Suppressor macrophage treated with lipopolysaccharide for 4 hours (primary cell): ENCODE measurements around the gene ELAVL4.

Experiments used
- DNase-seq: peaks from one replicate; pipeline ENCODE4 v3.0.0-alpha.2; 2020

The ELAVL4 gene

GRCh38 chr1:50108497-50109059 lies at the start of gene ELAVL4:
Gene ELAVL4, plus strand, starts transcription at chr1:50108920. Its CDS starts 270 bp downstream, at chr1:50109190.
- DNase-seq = no peak

DNA sequence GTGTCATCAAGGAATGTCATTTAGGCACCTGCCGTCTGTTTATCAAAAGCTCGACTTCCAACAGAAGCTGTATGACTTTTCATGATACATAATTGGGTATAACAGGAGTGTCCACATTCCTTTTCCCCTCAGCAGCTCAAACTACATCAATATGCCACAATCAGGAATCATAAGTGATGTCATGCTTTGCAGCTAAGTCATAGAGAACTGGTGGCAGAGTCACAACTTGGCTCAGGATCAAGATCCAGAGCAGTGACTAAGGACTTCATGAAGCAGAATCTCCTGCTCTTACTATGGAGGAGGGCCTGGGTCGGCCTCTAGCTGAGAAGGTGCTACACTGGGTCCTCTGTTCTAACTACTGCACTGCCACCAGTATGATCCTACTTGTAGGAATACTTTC lies 48.4 kb upstream of the ELAVL4 start:
- no peak for DNase-seq

DNA sequence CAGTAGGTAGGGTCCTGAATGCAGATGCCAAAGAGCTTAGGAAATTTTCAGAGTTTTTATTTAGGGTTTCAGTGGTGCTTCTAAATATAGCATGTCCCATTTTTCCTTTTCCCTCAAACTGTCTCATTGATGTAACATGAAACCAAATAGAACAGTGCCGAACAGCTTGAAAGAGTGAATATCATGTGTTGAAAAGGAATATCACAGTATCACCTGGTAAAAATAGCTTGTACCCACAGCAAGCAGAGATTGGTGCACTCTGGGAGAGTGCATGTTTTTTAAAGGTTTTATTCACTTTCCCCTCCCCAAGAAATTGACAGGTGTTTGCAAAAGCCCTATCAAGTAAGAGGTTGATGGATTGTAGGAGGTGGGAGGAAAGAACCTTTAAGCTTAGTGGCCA lies 41.9 kb upstream of the ELAVL4 start:
- DNase-seq = no peak

- no peak for DNase-seq
These were observed 33.8 kb upstream of the ELAVL4 start for GRCh38 chr1:50074931-50075330.

DNA sequence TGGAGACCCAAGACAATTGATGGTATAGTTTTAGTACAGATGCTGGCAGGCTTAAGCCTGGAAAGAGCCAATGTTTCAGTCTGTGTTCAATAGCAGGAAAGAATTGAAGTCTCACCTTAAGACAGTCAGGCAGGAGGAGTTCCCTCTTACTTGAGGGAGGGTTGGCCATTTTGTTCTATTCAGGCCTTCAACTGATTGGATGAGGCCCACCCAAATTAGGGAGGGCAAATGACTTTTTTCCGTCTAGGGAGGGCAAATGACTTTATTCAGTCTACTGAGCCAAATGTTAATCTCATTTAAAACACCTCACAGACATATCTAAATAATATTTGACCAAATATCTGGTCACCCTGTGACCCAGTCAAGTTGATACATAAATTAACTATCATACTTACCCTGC lies 31.4 kb upstream of the ELAVL4 start:
- DNase-seq = no peak

DNA sequence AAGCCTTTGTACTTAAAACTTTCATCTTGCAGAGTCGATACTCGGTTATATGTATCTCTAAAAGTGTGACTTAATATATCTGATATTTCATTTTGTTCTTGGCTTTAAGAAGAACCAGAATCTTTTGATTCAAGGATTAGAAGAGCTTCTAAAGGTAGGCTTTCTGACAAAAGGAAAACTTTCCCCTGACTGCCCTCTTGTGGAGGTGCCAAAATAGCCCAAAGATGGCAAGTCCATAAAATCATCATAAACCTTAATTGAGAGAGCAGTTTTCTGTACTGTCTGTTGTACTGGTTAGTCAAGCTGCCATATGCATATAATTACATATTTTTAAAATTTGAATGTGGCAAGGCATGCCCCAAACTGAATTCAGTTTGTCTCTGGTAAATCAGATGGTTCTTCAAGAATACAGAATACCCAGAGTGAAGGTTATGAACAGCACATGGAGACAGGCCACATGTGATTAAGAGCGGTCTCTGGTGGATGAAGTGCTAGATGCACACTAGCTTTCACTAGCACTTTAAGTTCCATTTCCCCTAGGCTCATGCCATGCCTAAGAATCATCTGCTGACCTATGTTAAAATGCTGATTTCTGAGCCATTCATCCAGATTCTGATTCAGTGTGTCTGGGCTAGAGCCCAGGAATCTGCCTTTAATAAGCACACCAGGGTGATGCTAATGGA lies 27.7 kb upstream of the ELAVL4 start:
- DNase-seq = peak; percentile 14

DNA sequence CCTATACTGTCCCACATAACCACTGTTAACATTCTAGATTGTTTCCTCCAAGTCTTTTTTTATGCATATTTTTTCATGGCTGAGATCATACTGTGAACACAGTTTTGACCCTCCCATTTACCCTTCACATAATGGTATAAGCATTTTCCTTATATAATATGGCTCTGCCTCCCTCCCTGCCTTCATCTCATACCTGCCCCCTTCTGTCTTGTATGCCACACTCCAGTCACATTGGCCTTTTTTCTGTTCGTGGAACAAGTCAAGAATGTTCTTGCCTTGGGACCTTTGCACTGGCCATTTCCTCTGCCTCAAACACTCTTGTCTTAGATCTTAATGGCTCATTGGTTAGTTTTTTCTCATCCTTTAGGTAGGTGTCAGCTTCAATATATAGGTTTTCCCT lies 24.3 kb upstream of the ELAVL4 start:
- no peak for DNase-seq

DNA sequence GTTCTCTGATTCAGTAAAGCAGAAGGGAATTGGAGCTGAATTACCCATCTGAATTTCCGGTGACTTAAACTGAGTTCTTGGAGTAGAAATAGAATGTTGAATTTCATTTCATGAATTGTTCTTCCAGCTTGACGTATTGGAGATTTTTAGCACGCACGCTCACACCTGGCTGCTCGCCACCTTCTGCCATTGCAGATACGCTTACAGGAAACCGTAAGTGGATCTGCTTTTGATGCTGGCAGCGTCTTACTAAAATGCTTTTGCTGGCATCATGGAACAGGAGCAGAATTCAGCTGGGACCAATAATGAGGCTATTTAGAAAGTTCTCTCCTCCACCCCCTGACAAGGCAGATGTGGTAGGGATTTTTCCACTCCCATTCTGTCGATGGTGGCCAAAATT lies 17.7 kb upstream of the ELAVL4 start:
- DNase-seq = no peak

DNA sequence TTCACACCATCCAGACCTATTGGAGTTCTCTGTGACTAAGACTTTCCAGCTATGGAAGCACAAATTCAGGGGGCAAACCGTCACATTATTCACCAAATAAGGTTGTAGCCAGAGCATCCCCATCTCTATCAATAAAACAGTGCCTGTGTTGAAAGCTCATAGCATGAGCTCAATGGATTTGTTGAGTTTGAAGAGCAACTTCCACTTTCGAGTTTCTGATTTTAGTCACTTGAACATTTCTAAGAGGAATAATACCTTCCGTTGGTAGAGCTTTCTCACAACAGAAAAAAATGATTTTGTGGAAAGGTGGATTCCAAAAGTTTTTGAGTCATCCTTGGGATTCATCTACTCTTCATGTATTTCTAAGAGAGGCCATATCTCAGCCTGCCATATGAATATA lies 13.0 kb upstream of the ELAVL4 start:
- peak; percentile 56 for DNase-seq

DNA sequence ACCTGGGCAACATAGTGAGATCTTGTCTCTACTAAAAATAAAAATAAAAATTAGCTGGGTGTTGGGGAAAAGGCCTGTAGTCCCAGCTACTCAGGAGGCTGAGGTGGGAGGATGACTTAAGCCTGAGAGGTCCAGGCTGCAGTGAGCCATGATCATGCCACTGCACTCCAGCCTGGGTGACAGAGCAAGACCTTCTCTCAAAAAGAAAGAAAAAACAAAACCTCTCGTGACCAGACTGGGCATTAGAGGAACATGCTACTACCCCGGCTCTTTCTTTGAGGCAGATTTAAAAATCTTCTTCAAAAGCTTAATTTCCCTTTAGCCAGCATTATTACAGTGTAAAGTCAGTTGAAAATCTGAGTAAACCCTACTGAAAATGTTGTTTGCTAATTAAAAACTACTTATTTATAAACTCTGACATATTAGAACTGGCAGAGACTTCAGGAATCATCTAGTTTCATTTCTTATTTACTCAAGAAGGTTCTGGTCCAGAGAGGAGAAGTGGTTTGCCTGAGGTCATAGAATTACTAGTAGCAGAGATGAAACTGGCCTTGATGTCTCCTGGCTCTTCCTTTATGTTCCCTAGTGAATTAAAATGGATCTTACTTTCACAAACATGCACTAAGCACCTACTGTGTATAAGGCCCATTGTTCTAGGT lies 11.6 kb upstream of the ELAVL4 start:
- DNase-seq = peak; percentile 77

DNA sequence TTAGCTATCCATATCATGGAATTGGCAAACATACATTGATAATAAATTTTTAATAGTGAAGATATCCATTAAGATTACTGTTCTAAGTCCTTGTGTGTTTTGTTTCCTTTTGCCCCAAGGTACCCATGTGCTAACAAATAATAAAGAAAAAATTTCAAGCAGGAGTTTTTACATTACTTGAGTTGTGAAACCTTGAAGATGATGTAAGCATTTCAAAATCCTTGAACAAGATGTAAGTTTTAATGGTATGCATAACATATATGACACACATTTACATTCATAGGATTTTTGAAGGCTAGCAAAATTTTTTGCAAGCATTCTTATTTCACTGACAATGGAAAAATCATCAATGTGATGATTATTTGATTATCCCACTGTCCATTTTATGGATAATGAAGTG lies 10.9 kb upstream of the ELAVL4 start:
- peak; percentile 51 for DNase-seq

- DNase-seq = peak; percentile 37
These were observed 10.1 kb upstream of the ELAVL4 start for GRCh38 chr1:50098591-50099021.

DNA sequence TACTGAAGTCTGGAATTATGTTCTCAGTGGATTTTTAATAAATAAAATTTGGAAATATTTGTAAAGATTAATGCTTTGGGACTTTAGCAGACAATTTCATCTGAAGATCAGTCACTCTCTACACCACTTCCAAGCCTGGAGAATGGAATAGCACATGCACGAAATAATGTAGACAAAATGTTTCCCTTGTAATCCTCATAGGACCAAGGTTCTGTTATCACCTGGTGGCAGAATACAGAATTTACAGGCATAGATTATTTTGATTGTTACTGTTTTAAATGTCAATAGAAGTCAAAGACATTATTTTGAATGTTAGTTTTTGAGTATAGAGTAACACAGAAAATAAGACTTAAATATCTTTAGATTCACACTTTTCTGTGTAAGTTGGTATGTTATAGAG lies 9.1 kb upstream of the ELAVL4 start:
- no peak for DNase-seq

DNA sequence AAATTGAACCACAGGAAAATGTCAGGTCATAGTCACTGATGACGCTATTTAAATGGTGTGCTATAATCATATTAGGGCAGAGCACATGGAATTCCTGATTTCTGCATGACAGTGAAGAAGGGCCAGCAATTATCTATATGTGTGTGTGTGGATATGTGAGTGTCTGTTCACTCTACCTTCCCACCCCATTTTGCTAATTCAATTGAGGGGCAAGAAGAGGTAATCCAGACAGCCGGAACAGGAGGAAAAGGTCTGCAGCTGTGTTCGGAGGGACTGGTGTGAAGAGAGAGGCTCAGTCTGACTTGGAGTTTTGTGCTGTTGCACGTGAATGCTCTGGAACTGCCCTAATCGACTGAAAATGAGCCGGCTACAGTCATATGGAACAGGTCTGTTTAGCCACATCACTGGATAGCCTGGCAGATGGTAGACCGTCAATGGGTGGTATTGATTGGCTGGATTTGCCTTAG lies 5.1 kb upstream of the ELAVL4 start:
- no peak for DNase-seq

DNA sequence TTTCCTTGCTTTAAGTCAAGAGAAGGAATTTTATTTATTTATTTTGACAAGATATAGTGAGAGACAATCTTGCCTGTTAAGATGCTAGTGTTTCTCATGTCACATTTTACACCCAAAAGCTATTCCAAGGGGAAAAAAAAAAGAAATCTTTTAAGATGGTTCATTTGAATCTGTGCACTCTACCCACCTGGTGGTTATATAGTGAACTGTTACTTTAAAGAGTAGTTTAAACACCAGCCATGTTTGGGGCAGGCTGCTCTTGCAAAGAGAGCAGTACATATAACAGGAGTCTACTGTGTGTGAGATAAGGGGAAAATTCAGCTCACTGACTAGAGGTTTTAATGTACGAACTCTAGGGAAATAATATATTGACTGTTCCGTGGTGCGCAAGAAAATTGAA lies 3.3 kb upstream of the ELAVL4 start:
- DNase-seq = no peak

DNA sequence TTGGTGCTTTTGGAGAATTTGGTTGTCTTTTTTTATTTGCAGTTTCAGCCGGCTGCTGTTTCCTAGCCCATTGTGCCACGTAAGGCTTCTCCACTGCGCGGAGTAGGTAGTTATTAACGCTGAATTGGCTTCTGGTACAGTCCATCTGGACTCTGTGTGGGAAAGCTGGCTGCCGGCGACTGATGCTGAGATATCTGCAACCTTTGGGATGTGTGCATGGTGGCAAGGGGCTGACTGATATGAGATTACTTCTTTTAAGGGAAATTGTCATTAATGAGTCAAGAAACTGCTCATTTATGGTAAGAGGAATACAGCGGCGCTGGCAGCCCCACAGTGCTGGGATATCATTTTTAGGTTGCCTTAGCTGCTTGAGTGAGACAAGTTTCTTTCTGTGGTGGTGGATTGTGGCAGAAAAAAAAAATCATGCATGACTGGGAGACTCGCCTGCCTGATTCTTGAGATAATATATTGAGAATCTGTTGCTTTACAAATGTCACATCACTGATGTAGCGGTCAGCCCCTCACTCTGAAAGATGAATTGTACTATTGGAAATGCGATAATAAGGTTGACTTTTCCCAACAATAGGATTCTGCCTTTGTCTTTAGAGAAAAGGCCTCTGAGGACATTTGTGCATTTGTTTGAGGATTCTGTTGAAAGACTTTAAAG lies 2.5 kb upstream of the ELAVL4 start:
- DNase-seq = no peak

- DNase-seq = no peak
These were observed 396 bp downstream of the ELAVL4 start for GRCh38 chr1:50109116-50109515.

DNA sequence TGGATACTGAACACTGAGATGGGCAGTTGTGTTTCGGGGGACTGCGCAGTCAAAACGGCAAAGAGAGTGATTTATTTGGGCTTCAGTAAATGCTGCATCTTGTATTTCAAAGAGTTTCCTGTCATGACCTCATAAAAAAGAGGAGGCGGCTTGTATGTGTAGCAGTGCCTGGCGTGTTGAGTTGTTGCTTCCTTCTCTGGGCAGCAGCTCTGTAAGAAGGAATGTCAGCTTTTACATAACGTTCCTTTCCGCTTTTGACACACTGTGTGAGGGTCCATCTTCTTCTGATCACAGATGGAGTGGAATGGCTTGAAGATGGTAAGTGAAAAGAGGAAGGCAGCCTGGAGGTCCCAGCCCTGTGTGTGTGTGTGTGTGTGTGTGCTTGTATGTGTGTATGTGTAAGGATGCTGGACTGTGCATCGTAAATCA lies 941 bp downstream of the ELAVL4 start:
- DNase-seq = peak; percentile 72

DNA sequence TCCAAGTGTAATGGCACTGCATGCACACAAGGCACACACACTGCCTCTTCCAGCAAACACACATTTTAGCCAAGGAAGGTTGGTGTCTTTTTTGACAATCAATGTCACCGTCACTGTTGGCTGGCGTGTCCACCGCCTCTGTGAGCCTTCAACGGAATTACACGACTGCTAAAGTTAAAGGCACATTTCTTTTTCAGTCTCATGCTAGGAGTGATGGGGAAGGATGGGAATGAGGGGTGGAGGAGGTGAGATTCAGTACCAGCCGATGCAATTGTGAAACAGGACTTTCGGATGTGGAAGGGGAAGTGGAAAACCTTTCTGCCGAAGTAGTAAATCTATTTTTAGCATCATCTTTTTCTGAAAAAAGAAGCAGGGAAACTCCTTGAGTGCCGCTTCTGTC lies 1.4 kb downstream of the ELAVL4 start:
- peak; percentile 51 for DNase-seq

- peak; percentile 13 for DNase-seq
These were observed 1.9 kb downstream of the ELAVL4 start for GRCh38 chr1:50110656-50111055.

- no peak for DNase-seq
These were observed 2.8 kb downstream of the ELAVL4 start for GRCh38 chr1:50111503-50111902.

DNA sequence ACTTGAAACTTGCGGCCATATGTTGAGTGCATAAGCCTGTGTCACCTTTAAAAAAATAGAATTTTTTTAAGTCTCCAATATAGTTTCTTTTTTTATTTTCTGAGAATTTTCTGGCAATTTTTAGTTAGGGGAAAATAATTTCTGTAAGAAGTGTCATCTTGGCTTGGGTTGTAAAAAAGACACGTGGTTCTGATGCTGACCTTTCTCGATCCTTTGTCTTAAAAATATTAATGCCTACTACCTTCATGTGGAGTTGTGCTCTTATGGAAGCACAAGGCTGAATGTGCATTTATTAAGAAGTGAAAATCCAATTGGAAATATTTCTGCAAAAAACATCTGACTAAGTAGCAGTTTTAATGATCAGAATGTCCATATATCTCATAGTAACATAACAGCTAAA lies 3.5 kb downstream of the ELAVL4 start:
- no peak for DNase-seq

- no peak for DNase-seq
These were observed 14.4 kb downstream of the ELAVL4 start for GRCh38 chr1:50123071-50123470.
